ENCODE results near the gene ERGIC2. TPM values are rescaled to one million over a fixed set of nuclear protein-coding genes. Genes with fewer than 3 reads are reported as not detected.

Gene ERGIC2
- total and polyA plus RNA-seq, 10 of the 15 experiments (the other 5 are each of a cell fraction or from before 2014, with no cell fraction given): 26.1 to 181 (median 83.9) TPM

DNA sequence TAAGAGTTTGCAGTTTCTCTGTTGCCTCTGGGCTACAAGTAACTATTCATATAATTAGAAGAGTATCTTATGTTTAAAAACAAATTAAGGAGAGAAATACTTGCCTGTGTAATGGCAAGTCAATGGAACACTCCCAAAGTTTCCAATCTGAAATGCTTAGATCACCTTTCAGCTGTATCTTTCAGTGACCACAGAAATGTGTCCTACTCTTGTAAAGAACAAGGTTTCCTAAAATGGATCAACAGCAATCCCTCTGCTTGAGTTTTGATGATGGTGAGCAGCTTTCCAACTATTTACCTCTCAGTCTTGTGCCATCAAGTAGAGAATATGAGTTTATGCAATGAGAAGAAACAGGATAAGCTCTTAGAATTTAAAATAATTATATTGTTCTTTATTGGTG is 92.9 kb downstream of the ERGIC2 start:
- intact Hi-C loops (cut with micrococcal nuclease; ENCODE audit: unreplicated experiment) (no loop called here), in situ Hi-C loops (cut with MboI) (no loop called here)
- H3K4me3 ChIP-seq: no peak overlapping the region
- ChIA-PET POLR2A (interaction anchor here (0.6 kb wide), 1 partner anchor 220 kb away, joined by 3 read pairs; no protein-coding TSS in a partner anchor), CTCF (no interaction called here), SMC1A (ENCODE audit: uncharacterized antibody, unreplicated experiment) (interaction anchor here (0.6 to 0.9 kb wide), 2 partner anchors 170 to 231 kb away, joined by 3 read pairs; no protein-coding TSS in a partner anchor), RAD21 (ENCODE audit: unreplicated experiment) (no interaction called here)
- DNase-seq (ENCODE audit: low read depth, low spot score) (no peak), ATAC-seq (no peak), FAIRE-seq (no peak)
- H3K9ac ChIP-seq (ENCODE audit: control insufficient read depth, insufficient read depth, low read length): no peak overlapping the region
- no peaks in the 10 kb centered on the region for H3K27me3 ChIP-seq (replicated peaks in 1 of 2; ENCODE audit: control insufficient read depth in 2 of 2, insufficient read depth in 2 of 2, low read length in 1 of 2)
- no peak overlapping the region for H3K4me2 ChIP-seq (ENCODE audit: control insufficient read depth, insufficient read depth)
- H3K9me3 ChIP-seq (replicated peaks; ENCODE audit: control insufficient read depth, insufficient read depth, low read length): no peaks in the 10 kb centered on the region
- H4K20me1 ChIP-seq (ENCODE audit: control insufficient read depth, insufficient read depth): no peaks in the 10 kb centered on the region
- H3K4me1 ChIP-seq (ENCODE audit: control insufficient read depth, insufficient read depth, low read length): no peaks in the 10 kb centered on the region
- H3K36me3 ChIP-seq (ENCODE audit: control insufficient read depth in 2 of 2, insufficient read depth in 2 of 2, low read length in 1 of 2): no peaks in the 10 kb centered on the region
- TF ChIP-seq, protein P1, sequence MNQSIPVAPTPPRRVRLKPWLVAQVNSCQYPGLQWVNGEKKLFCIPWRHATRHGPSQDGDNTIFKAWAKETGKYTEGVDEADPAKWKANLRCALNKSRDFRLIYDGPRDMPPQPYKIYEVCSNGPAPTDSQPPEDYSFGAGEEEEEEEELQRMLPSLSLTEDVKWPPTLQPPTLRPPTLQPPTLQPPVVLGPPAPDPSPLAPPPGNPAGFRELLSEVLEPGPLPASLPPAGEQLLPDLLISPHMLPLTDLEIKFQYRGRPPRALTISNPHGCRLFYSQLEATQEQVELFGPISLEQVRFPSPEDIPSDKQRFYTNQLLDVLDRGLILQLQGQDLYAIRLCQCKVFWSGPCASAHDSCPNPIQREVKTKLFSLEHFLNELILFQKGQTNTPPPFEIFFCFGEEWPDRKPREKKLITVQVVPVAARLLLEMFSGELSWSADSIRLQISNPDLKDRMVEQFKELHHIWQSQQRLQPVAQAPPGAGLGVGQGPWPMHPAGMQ (IDR thresholded peaks at IDR 0.05; ENCODE audit: borderline replicate concordance): no peak
- TF ChIP-seq ZNF384 (IDR thresholded peaks at IDR 0.05; ENCODE audit: borderline replicate concordance, low read depth, low read length): no peak
- TF ChIP-seq FOXK2 (IDR thresholded peaks at IDR 0.05): no peak
- TF ChIP-seq RAD51 (IDR thresholded peaks at IDR 0.05): no peak
- TF ChIP-seq JUND (IDR thresholded peaks at IDR 0.05; ENCODE audit: low read depth, low read length): no peak
- no peak for TF ChIP-seq PAX8 (IDR thresholded peaks at IDR 0.05)
- H3K79me2 ChIP-seq (ENCODE audit: control insufficient read depth, insufficient read depth, low read length): no peaks in the 10 kb centered on the region
- no peak overlapping the region for H3K27ac ChIP-seq (ENCODE audit: control insufficient read depth, insufficient read depth)
- H2AFZ ChIP-seq (ENCODE audit: control insufficient read depth, low read depth, low read length): no peak overlapping the region
- no TSS peak for BruUV-seq (replicated peaks)

- Histone ChIP-seq H3K27me3 (replicated peaks in 1 of 2; ENCODE audit: control insufficient read depth in 2 of 2, insufficient read depth in 2 of 2, low read length in 1 of 2) (no peaks in the 10 kb centered on the region), H3K9me3 (replicated peaks; ENCODE audit: control insufficient read depth, insufficient read depth, low read length) (no peaks in the 10 kb centered on the region), H3K79me2 (ENCODE audit: control insufficient read depth, insufficient read depth, low read length) (no peaks in the 10 kb centered on the region), H3K9ac (ENCODE audit: control insufficient read depth, insufficient read depth, low read length) (no peak overlapping the region), H3K36me3 (ENCODE audit: control insufficient read depth in 2 of 2, insufficient read depth in 2 of 2, low read length in 1 of 2) (no peaks in the 10 kb centered on the region), H3K27ac (ENCODE audit: control insufficient read depth, insufficient read depth) (no peak overlapping the region), H3K4me1 (ENCODE audit: control insufficient read depth, insufficient read depth, low read length) (no peaks in the 10 kb centered on the region), H4K20me1 (ENCODE audit: control insufficient read depth, insufficient read depth) (no peaks in the 10 kb centered on the region), H2AFZ (ENCODE audit: control insufficient read depth, low read depth, low read length) (no peak overlapping the region), H3K4me3 (no peak overlapping the region), H3K4me2 (ENCODE audit: control insufficient read depth, insufficient read depth) (no peak overlapping the region)
- ChIA-PET CTCF (no interaction called here), RAD21 (ENCODE audit: unreplicated experiment) (no interaction called here), SMC1A (ENCODE audit: uncharacterized antibody, unreplicated experiment) (no interaction called here), POLR2A (no interaction called here)
- TF ChIP-seq SPI1 (IDR thresholded peaks at IDR 0.05; ENCODE audit: borderline replicate concordance, insufficient read depth, low read depth, low read length) (no peak), SIX5 (IDR thresholded peaks at IDR 0.05; ENCODE audit: low read depth, low read length, severe bottlenecking) (no peak), RCOR1 (conservative IDR thresholded peaks at IDR 0.05; ENCODE audit: low read depth, low read length) (no peak), IRF4 (IDR thresholded peaks at IDR 0.05; ENCODE audit: low read depth, low read length) (no peak), EP300 (IDR thresholded peaks at IDR 0.05; ENCODE audit: borderline replicate concordance in 1 of 2, control insufficient read depth in 1 of 2, low read depth in 2 of 2, low read length in 2 of 2) (no peak), HDGF (IDR thresholded peaks at IDR 0.05) (no peak), ESRRA (IDR thresholded peaks at IDR 0.05; ENCODE audit: low read length) (no peak), BCLAF1 (IDR thresholded peaks at IDR 0.05) (no peak)
- TF ChIP-seq, protein P1 (IDR thresholded peaks at IDR 0.05; ENCODE audit: borderline replicate concordance): no peak
- DNase-seq (ENCODE audit: low read depth, low spot score) (no peak), ATAC-seq (no peak), FAIRE-seq (no peak)
- intact Hi-C loops (cut with micrococcal nuclease; ENCODE audit: unreplicated experiment): no loop called here
- in situ Hi-C loops (cut with MboI): no loop called here
- BruUV-seq (replicated peaks): no TSS peak
- 0% methylated on average over 1 of the region's 1 CpG for WGBS (ENCODE audit: insufficient coverage, insufficient replicate concordance, low lambda C conversion rate, missing lambda C conversion rate)
These were observed 93.3 kb downstream of the ERGIC2 start for GRCh38 chr12:29287622-29288021.

Measured in GM12878 (cell line).